Esophagus muscularis mucosa (tissue), 4 donors: ENCODE data around the gene EME1.

Experiments
- CTCF ChIP-seq, 3 experiments: fragments of 200-600 bp in 2 of 3; fragments of 450-650 bp in 1 of 3; sonication (generic) in 2 of 3; IDR thresholded peaks; one replicate each; pipeline ENCODE4 v1.5.1; 2017 to 2019; ENCODE audit warnings: antibody characterized with exemption in 3 of 3, mild to moderate bottlenecking in 2 of 3, moderate library complexity in 1 of 3
- EP300 ChIP-seq: sonication (generic); formaldehyde crosslinking; IDR thresholded peaks from one replicate; pipeline ENCODE4 v1.6.1; 2017; ENCODE audit warnings: antibody characterized with exemption
- POLR2A ChIP-seq: fragments of 450-650 bp; IDR thresholded peaks from one replicate; pipeline ENCODE4 v1.6.1; 2017; ENCODE audit warnings: antibody characterized with exemption, moderate library complexity, mild to moderate bottlenecking, low read depth
- POLR2AphosphoS5 ChIP-seq, 2 donors: sonication (generic); formaldehyde crosslinking; IDR thresholded peaks; one replicate each; pipeline ENCODE4 v1.6.1; 2017; ENCODE audit warnings: antibody characterized with exemption in 2 of 2

GRCh38 chr17:50424246-50424995 is 51.4 kb downstream of the EME1 start:
- TF ChIP-seq CTCF (IDR thresholded peaks at IDR 0.05) (no peak), POLR2A (no peak), POLR2AphosphoS5 (IDR thresholded peaks at IDR 0.05) (no peak), EP300 (no peak)
